AG09319 (cell line): Measurements from ENCODE around the gene RAP1A.
"Not testable (repeated sequence)": the region's sequence is repeated elsewhere in the genome, so short reads cannot be mapped to it uniquely, and the experiment has no call there.

Experiments
- DNase-seq: peaks from one replicate; pipeline ENCODE4 v3.0.0-alpha.2; 2010; ENCODE audit warnings: low read depth; ENCODE audit errors: extremely low read depth
- CTCF ChIP-seq: IDR thresholded peaks from 2 replicates; pipeline ENCODE4 v1.5.1; 2011; ENCODE audit warnings: low read depth, mild to moderate bottlenecking, inconsistent platforms, low read length, moderate library complexity

The RAP1A gene

GRCh38 chr1:111631502-111631901, 11.9 kb downstream of the RAP1A start:
- TF ChIP-seq CTCF: no peak
- no peak for DNase-seq

GRCh38 chr1:111632771-111633170, 13.2 kb downstream of the RAP1A start:
- not testable (repeated sequence) for DNase-seq

- DNase-seq: no peak
- no peak for TF ChIP-seq CTCF
Measured at GRCh38 chr1:111633736-111634247, 14.2 kb downstream of the RAP1A start.

GRCh38 chr1:111635324-111636009, 15.9 kb downstream of the RAP1A start:
- no peak for DNase-seq
- TF ChIP-seq CTCF: no peak

GRCh38 chr1:111638320-111638719, 18.7 kb downstream of the RAP1A start:
- TF ChIP-seq CTCF: no peak
- no peak for DNase-seq

GRCh38 chr1:111639602-111640198, 20.1 kb downstream of the RAP1A start:
- no peak for DNase-seq
- no peak for TF ChIP-seq CTCF

- no peak for TF ChIP-seq CTCF
- no peak for DNase-seq
Measured at GRCh38 chr1:111643097-111643496, 23.5 kb downstream of the RAP1A start.

GRCh38 chr1:111643696-111644095, 24.1 kb downstream of the RAP1A start:
- no peak for DNase-seq
- no peak for TF ChIP-seq CTCF
